HEK293 (cell line): ENCODE measurements around the gene CNTNAP3.
"Not testable (repeated sequence)": the region's sequence is repeated elsewhere in the genome, so short reads cannot be mapped to it uniquely, and the experiment has no call there.

ENCODE experiments used
- TCF7L2 ChIP-seq: IDR thresholded peaks from 2 replicates; pipeline ENCODE4 v1.6.1; 2011; ENCODE audit warnings: low read depth, mild to moderate bottlenecking, inconsistent platforms, low read length, moderate library complexity, borderline replicate concordance
- YY1 ChIP-seq: fragments of 450-650 bp; formaldehyde crosslinking; IDR thresholded peaks from 2 replicates; pipeline ENCODE4 v1.5.1; 2018; ENCODE audit warnings: missing biosample characterization, missing genetic modification characterization
- ZBTB48 ChIP-seq: fragments of 450-650 bp; formaldehyde crosslinking; IDR thresholded peaks from 2 replicates; pipeline ENCODE4 v1.5.1; 2016; ENCODE audit warnings: missing biosample characterization, missing genetic modification characterization
- ZFHX2 ChIP-seq: fragments of 450-650 bp; formaldehyde crosslinking; conservative IDR thresholded peaks from 2 replicates; pipeline ENCODE4 v1.5.1; 2016; ENCODE audit warnings: missing biosample characterization, missing genetic modification characterization
- ZNF140 ChIP-seq: fragments of 450-650 bp; formaldehyde crosslinking; IDR thresholded peaks from 2 replicates; pipeline ENCODE4 v1.5.1; 2016; ENCODE audit warnings: missing biosample characterization, missing genetic modification characterization
- ZNF449 ChIP-seq: fragments of 450-650 bp; formaldehyde crosslinking; IDR thresholded peaks from 2 replicates; pipeline ENCODE4 v1.5.1; 2017; ENCODE audit warnings: missing biosample characterization, mild to moderate bottlenecking, missing genetic modification characterization, moderate library complexity
- ZNF580 ChIP-seq: fragments of 450-650 bp; formaldehyde crosslinking; IDR thresholded peaks from 2 replicates; pipeline ENCODE4 v1.5.1; 2016; ENCODE audit warnings: missing biosample characterization, missing genetic modification characterization

- TF ChIP-seq ZNF449 (tag by site-specific recombination); ZNF140 (tag by site-specific recombination); TCF7L2; ZNF580 (tag by site-specific recombination); YY1 (tag by site-specific recombination); ZFHX2; ZBTB48 (tag by site-specific recombination): not testable (repeated sequence)
Observed at GRCh38 chr9:39025911-39026588, 261.9 kb downstream of the CNTNAP3 start.
